OCI-LY7 (cell line): Measurements from ENCODE around the gene SLC41A3.

Source experiments
- EZH2phosphoT487 ChIP-seq: fragments of 200-600 bp; sonication (generic); IDR thresholded peaks from 2 replicates; pipeline ENCODE4 v1.6.1; 2018; ENCODE audit warnings: low read depth, borderline replicate concordance, mild to moderate bottlenecking, mixed run types, antibody characterized with exemption, low read length, moderate library complexity, mixed read lengths
- TF ChIP-seq, protein P1 (sequence below): fragments of 200-600 bp; sonication (generic); conservative IDR thresholded peaks from 2 replicates; pipeline ENCODE4 v1.5.1; 2014; ENCODE audit warnings: mild to moderate bottlenecking, antibody characterized with exemption, low read length, moderate library complexity, mixed read lengths

DNA sequence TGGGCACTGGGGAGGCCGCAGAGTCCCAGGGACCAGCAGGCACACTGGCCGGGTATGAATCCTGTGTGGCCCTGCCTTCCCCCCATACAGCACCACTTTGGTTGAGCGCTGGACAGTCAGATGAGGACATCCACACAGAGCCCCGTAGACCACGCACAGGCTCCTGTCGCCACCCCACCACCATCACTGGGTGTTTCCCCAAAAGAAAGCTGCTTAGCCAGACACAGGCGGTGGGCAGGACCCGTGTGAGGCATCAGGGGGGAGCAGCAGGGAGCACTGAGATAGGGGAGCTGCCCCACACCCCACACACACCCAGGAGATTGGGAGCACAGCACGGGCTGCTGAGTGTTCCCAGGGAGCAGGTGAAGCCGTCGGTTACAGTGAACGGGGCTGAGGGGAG lies 42.4 kb upstream of the SLC41A3 start:
- TF ChIP-seq, protein P1, sequence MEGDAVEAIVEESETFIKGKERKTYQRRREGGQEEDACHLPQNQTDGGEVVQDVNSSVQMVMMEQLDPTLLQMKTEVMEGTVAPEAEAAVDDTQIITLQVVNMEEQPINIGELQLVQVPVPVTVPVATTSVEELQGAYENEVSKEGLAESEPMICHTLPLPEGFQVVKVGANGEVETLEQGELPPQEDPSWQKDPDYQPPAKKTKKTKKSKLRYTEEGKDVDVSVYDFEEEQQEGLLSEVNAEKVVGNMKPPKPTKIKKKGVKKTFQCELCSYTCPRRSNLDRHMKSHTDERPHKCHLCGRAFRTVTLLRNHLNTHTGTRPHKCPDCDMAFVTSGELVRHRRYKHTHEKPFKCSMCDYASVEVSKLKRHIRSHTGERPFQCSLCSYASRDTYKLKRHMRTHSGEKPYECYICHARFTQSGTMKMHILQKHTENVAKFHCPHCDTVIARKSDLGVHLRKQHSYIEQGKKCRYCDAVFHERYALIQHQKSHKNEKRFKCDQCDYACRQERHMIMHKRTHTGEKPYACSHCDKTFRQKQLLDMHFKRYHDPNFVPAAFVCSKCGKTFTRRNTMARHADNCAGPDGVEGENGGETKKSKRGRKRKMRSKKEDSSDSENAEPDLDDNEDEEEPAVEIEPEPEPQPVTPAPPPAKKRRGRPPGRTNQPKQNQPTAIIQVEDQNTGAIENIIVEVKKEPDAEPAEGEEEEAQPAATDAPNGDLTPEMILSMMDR = no peak
- TF ChIP-seq EZH2phosphoT487 = no peak
